ENCODE results near the gene DCBLD2. TPM values are rescaled to one million over a fixed set of nuclear protein-coding genes. Genes with fewer than 3 reads are reported as not detected.
A peak's percentile ranks its signal among the peaks of the same experiment; 100 is the strongest.

DCBLD2 gene
- polyA plus RNA-seq, 10 donors, result 23.3 to 34.3 (median 28.6) TPM

DNA sequence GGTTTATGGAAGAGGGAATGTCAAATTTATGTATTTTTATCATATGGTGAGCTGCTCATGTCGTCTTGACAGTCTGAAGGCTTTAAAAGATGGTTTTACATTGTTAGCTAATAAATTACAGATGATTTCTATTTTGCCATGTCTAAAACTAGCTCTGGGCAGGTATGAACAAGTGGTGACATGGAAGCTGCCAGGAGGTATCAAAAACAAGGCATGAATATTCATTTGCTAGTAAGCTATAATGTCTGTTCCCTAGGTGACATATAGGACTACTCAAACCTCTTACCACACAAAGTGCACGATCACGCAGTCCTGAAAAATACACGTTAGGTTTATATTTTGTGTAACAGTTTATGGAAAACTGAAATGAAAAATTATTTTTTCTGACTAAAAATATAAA, 103.6 kb downstream of the DCBLD2 start:
- DNase-seq, result no peak

- no peak for DNase-seq
Measured at GRCh38 chr3:98796334-98796733, 105.2 kb downstream of the DCBLD2 start.

- DNase-seq, result no peak
Measured at GRCh38 chr3:98793971-98794370, 107.5 kb downstream of the DCBLD2 start.

GRCh38 chr3:98791341-98792325, 109.9 kb downstream of the DCBLD2 start:
- DNase-seq, result no peak

- DNase-seq, result peak in 1 of 3 donors; percentile 22
Measured at GRCh38 chr3:98788651-98789050, 112.8 kb downstream of the DCBLD2 start.

DNA sequence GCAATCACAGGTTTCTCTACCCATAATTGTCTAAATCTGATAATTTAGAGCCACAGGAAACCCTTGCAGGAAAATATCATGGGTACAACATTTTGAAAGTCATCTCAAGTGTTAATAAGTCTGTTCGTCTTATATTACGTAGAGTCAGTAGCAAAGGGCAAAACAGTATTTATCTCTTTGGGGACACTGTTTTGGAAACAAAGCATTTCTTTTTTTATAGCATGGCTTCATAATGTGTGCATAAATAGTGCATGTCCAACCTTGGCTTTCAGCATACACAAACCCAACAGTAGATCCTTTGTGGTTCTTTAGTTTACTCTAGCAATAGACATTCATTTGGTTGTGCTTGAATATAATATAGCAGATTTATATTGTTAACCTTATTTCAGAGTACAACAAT, 114.3 kb downstream of the DCBLD2 start:
- no peak for DNase-seq

- DNase-seq, result no peak
Measured at GRCh38 chr3:98786364-98787006, 115.0 kb downstream of the DCBLD2 start.

- peak in 1 of 3 donors; percentile 76 for DNase-seq
Measured at GRCh38 chr3:98784666-98785600, 116.6 kb downstream of the DCBLD2 start.

GRCh38 chr3:98784042-98784441, 117.5 kb downstream of the DCBLD2 start:
- DNase-seq, result no peak

GRCh38 chr3:98782824-98783500, 118.5 kb downstream of the DCBLD2 start:
- DNase-seq, result no peak

DNA sequence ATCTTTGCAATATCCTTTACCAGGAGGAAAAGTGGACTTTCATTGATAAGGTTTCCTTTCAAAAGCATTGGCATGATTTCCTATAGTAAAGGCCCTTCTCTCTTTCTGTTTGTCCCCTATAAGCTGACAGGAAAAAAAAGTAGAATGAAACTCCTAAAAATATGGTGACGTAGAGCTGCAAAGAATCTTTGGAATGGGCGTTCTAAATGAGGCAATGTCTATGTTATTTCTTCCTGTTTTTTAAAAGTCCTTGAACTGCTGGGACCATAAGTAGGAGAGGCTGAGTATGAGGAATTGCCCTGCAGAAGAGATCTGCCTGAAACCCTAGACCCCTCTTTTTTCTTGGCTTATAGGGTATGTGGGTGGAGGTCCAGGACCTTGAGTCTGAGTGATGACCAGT, 121.2 kb downstream of the DCBLD2 start:
- peak in 1 of 3 donors; percentile 13 for DNase-seq

- peak in 2 of 3 donors; percentile 19 to 56 for DNase-seq
Measured at GRCh38 chr3:98779541-98780335, 121.8 kb downstream of the DCBLD2 start.

- DNase-seq, result peak; percentile 22 to 90 (median 75)
Measured at GRCh38 chr3:98778852-98779413, 122.6 kb downstream of the DCBLD2 start.

DNA sequence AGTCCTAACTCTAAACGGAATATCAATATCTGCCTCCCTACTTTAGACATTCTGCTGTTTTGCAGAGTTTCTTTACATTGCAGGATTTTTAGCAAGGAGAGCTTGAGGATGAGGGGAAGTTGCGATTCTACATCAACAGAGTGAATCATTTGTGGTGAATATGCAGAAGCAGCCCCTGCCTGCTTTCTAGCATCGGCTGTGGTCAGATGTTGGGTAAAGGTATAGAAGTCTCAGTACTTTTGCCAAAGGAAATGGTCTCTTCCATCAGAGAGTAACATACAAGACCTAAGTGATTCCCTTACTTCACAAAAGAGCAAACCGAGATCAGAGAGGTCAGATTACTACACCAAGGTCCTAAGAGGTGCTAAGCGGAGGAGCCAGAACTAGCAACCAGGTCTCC, 123.1 kb downstream of the DCBLD2 start:
- DNase-seq, result peak in 1 of 3 donors; percentile 13

DNA sequence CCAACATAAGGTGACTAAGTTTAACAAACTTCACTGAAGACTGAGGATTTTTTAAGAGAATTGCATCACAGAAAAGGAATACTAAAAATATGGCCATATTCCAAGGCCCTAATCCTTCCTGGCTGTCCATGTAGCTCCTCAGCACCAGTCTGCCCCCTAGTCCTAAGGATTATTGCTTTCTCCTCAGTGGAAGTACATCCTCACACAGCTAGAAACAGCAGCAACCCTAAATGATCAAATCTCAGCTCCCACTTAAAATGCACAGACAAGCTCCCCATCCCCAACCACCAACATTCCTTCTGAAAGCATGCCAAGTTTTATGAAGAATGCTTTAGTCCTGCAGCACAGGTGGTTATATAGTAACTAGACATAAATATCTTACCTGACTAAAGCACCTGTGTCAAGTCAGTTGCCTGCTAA, 123.7 kb downstream of the DCBLD2 start:
- DNase-seq, result peak in 2 of 3 donors; percentile 32 to 47

- DNase-seq, result no peak
Measured at GRCh38 chr3:98777286-98777685, 124.2 kb downstream of the DCBLD2 start.

- DNase-seq, result no peak
Measured at GRCh38 chr3:98776140-98776493, 125.4 kb downstream of the DCBLD2 start.

- no peak for DNase-seq
Measured at GRCh38 chr3:98775459-98776139, 125.9 kb downstream of the DCBLD2 start.

- no peak for DNase-seq
Measured at GRCh38 chr3:98772022-98772421, 129.5 kb downstream of the DCBLD2 start.
